K562 (cell line): ENCODE data around the gene LUC7L3. TPM values are rescaled to one million over a fixed set of nuclear protein-coding genes. Genes with fewer than 3 reads are reported as not detected.

Experiments used
- CEBPB ChIP-seq: fragments of 450-650 bp; IDR thresholded peaks from 2 replicates; pipeline ENCODE4 v1.6.1; 2016; ENCODE audit warnings: missing genetic modification characterization, missing compliant biosample characterization
- ETV6 ChIP-seq, 3 experiments: fragments of 150-350 bp in 1 of 3; sonication (generic) in 1 of 3; formaldehyde crosslinking in 1 of 3; IDR thresholded peaks; 2 replicates each; pipeline versions ENCODE4 v1.6.1 to v1.8.0; 2014 to 2022; ENCODE audit warnings: borderline replicate concordance in 2 of 3, low read depth in 2 of 3, antibody characterized with exemption in 1 of 3, low read length in 1 of 3, mild to moderate bottlenecking in 1 of 3, missing genetic modification reagents in 1 of 3
- FOXK2 ChIP-seq, 2 experiments: fragments of 450-650 bp; IDR thresholded peaks in 1 of 2; conservative IDR thresholded peaks in 1 of 2; 2 replicates each; pipeline ENCODE4 v1.6.1; 2016; ENCODE audit warnings: low read depth in 2 of 2, mild to moderate bottlenecking in 1 of 2
- GTF2A2 ChIP-seq: IDR thresholded peaks from 2 replicates; pipeline ENCODE4 v1.6.1; 2016; ENCODE audit warnings: mild to moderate bottlenecking, missing genetic modification characterization, missing compliant biosample characterization
- JUNB ChIP-seq: fragments of 450-650 bp; formaldehyde crosslinking; conservative IDR thresholded peaks from 2 replicates; pipeline ENCODE4 v1.4.0; 2020; ENCODE audit warnings: mild to moderate bottlenecking
- KAT2B ChIP-seq: IDR thresholded peaks from one replicate; pipeline ENCODE4 v1.6.1; 2012; ENCODE audit warnings: low read depth, mild to moderate bottlenecking, control low read depth, inconsistent platforms, low read length, moderate library complexity
- KLF1 ChIP-seq: fragments of 450-650 bp; IDR thresholded peaks from 2 replicates; pipeline ENCODE4 v1.6.1; 2016; ENCODE audit warnings: missing genetic modification characterization, missing compliant biosample characterization
- KLF16 ChIP-seq: IDR thresholded peaks from 2 replicates; pipeline ENCODE4 v1.6.1; 2016; ENCODE audit warnings: antibody characterized with exemption
- MED1 ChIP-seq: sonication (generic); formaldehyde crosslinking; IDR thresholded peaks from 2 replicates; pipeline ENCODE4 v1.8.1; 2023; ENCODE audit warnings: missing genetic modification reagents, borderline replicate concordance
- MTA1 ChIP-seq: fragments of 450-650 bp; IDR thresholded peaks from 2 replicates; pipeline ENCODE4 v1.6.1; 2017; ENCODE audit warnings: borderline replicate concordance
- MTF1 ChIP-seq: fragments of 250-450 bp; sonication (Bioruptor Pico); IDR thresholded peaks from 2 replicates; pipeline ENCODE4 v1.9.0; 2021; ENCODE audit warnings: moderate library complexity, mild to moderate bottlenecking, inconsistent platforms, borderline replicate concordance
- PML ChIP-seq: IDR thresholded peaks from 2 replicates; pipeline ENCODE4 v1.6.1; 2012; ENCODE audit warnings: low read length, inconsistent platforms
- RAD51 ChIP-seq: fragments of 450-650 bp; IDR thresholded peaks from 2 replicates; pipeline ENCODE4 v1.7.1; 2016; ENCODE audit warnings: low read depth, mild to moderate bottlenecking, borderline replicate concordance
- SAFB ChIP-seq: fragments of 200-400 bp; formaldehyde crosslinking; IDR thresholded peaks from 2 replicates; pipeline ENCODE4 v1.6.1; 2017; ENCODE audit warnings: low read depth, low read length, borderline replicate concordance
- SIN3B ChIP-seq: fragments of 450-650 bp; IDR thresholded peaks from 2 replicates; pipeline ENCODE4 v1.6.1; 2017; ENCODE audit warnings: low read depth, mild to moderate bottlenecking, moderate library complexity
- SREBF1 ChIP-seq: fragments of 150-350 bp; IDR thresholded peaks from 2 replicates; pipeline ENCODE4 v1.6.1; 2014; ENCODE audit warnings: antibody characterized with exemption, low read depth, low read length, borderline replicate concordance
- TBP ChIP-seq: optimal IDR thresholded peaks from 2 replicates; pipeline ENCODE3; 2011; ENCODE audit warnings: low read depth, low read length, improper control_type of control experiment
- ZBTB7A ChIP-seq: IDR thresholded peaks from 2 replicates; pipeline ENCODE4 v1.6.1; 2011; ENCODE audit warnings: low read depth, mild to moderate bottlenecking, low read length, moderate library complexity, borderline replicate concordance; ENCODE audit not compliant: control insufficient read depth
- ZNF263 ChIP-seq: sonication (generic); formaldehyde crosslinking; IDR thresholded peaks from 2 replicates; pipeline ENCODE4 v1.8.0; 2022; ENCODE audit warnings: mild to moderate bottlenecking, missing genetic modification reagents, borderline replicate concordance
- ZSCAN32 ChIP-seq: fragments of 450-650 bp; formaldehyde crosslinking; IDR thresholded peaks from 2 replicates; pipeline ENCODE4 v1.4.0; 2020; ENCODE audit warnings: mild to moderate bottlenecking, moderate library complexity
- polyA plus RNA-seq, 8 experiments: library from polyadenylated mRNA; depleted of rRNA in 4 of 8; stranded (reverse) in 5 of 8; unstranded in 3 of 8; fragments of >200 nt; fragmentation: Nextera tagmentation in 2 of 8; fragmentation: Illumina TruSeq in 1 of 8; extraction: Ambion mirVana in 2 of 8; extraction: Trizol in 1 of 8; gene quantifications; 2 replicates each; pipeline versions ENCODE4 v1.2.1 to v1.2.3, GENCODE V29; 2011 to 2014; ENCODE audit warnings: inconsistent platforms in 1 of 8, missing spikeins in 1 of 8
- total RNA-seq, 7 experiments: library from RNA; depleted of rRNA in 6 of 7; stranded (reverse); fragments of >200 nt in 6 of 7; fragmentation: Illumina TruSeq in 2 of 7; extraction: Trizol in 2 of 7; gene quantifications; 2 replicates each; pipeline versions ENCODE4 v1.2.1 to v1.2.3, GENCODE V29; 2011 to 2021; ENCODE audit warnings: low replicate concordance in 1 of 7
- TF ChIP-seq, protein P1 (sequence below): fragments of 200-800 bp; sonication (Bioruptor generic); IDR thresholded peaks from 2 replicates; pipeline ENCODE4 v1.6.1; 2017; ENCODE audit warnings: missing genetic modification characterization, missing compliant biosample characterization
- TF ChIP-seq, protein P2 (sequence below): IDR thresholded peaks from 2 replicates; pipeline ENCODE4 v1.6.1; 2012; ENCODE audit warnings: low read depth, low read length, improper control_type of control experiment, borderline replicate concordance
- TF ChIP-seq, protein P3 (sequence below): sonication (generic); formaldehyde crosslinking; IDR thresholded peaks from 2 replicates; pipeline ENCODE4 v1.8.1; 2022; ENCODE audit warnings: missing genetic modification reagents

The LUC7L3 gene
- total and polyA plus RNA-seq, 9 of the 15 experiments (the other 6 are each of a cell fraction or from before 2014, with no cell fraction given), result 80.8 to 284 (median 127) TPM

DNA sequence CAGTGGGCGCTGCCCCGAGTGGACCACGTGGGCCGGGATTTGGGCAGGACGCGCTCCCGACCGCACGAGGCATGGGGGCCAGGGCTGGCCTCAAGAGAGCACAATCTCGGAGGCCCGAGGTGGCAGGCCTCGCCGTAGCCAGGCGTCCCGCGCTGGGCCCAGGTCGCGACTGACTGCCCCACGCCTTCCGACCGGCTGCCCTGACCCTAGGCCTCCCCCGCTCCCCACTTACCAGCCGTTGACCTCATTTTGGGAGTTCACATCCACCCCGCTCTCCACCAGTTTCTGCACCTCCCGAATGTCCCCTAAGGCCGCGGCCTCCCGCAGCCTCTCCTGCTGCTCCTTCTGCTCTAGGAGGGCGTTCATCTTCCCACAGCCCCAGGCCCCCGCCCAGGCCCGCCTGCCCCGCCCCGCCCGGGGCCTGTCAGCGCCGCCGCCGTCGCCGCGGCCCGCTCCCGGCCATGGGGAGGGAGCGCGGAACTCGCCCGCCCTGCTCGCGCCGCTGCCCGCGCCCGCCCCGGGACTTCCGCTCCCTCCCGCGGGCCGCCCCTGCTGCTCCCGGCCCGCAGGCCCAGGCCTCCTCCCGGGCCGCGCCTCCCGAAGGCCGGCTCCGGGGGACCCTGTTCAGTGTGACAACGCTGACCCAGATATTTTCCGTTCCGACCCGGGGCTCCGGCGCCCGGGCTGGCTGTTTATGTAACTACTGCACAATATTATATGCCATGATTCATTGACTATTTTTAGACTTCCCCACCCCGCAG is 11.9 kb upstream of the LUC7L3 start, which contains the start of gene ANKRD40 (continued):
- TF ChIP-seq MTA1, result no peak
- TF ChIP-seq, protein P1, sequence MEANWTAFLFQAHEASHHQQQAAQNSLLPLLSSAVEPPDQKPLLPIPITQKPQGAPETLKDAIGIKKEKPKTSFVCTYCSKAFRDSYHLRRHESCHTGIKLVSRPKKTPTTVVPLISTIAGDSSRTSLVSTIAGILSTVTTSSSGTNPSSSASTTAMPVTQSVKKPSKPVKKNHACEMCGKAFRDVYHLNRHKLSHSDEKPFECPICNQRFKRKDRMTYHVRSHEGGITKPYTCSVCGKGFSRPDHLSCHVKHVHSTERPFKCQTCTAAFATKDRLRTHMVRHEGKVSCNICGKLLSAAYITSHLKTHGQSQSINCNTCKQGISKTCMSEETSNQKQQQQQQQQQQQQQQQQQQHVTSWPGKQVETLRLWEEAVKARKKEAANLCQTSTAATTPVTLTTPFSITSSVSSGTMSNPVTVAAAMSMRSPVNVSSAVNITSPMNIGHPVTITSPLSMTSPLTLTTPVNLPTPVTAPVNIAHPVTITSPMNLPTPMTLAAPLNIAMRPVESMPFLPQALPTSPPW (CRISPR knock-in tag), result peak; percentile 94
- TF ChIP-seq KLF1 (tag), result no peak
- TF ChIP-seq MTF1 (CRISPR knock-in tag), result no peak
- TF ChIP-seq JUNB, result no peak
- peak; percentile 51; the same call in 1 of the 2 replicates for TF ChIP-seq ZBTB7A
- TF ChIP-seq, protein P2, sequence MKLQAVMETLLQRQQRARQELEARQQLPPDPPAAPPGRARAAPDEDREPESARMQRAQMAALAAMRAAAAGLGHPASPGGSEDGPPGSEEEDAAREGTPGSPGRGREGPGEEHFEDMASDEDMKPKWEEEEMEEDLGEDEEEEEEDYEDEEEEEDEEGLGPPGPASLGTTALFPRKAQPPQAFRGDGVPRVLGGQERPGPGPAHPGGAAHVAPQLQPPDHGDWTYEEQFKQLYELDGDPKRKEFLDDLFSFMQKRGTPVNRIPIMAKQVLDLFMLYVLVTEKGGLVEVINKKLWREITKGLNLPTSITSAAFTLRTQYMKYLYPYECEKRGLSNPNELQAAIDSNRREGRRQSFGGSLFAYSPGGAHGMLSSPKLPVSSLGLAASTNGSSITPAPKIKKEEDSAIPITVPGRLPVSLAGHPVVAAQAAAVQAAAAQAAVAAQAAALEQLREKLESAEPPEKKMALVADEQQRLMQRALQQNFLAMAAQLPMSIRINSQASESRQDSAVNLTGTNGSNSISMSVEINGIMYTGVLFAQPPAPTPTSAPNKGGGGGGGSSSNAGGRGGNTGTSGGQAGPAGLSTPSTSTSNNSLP, result peak; percentile 95
- TF ChIP-seq TBP, result peak; percentile 82
- peak; percentile 53; the same call in 1 of the 2 replicates for TF ChIP-seq PML
- TF ChIP-seq MED1 (CRISPR knock-in tag), result no peak
- TF ChIP-seq, protein P3, sequence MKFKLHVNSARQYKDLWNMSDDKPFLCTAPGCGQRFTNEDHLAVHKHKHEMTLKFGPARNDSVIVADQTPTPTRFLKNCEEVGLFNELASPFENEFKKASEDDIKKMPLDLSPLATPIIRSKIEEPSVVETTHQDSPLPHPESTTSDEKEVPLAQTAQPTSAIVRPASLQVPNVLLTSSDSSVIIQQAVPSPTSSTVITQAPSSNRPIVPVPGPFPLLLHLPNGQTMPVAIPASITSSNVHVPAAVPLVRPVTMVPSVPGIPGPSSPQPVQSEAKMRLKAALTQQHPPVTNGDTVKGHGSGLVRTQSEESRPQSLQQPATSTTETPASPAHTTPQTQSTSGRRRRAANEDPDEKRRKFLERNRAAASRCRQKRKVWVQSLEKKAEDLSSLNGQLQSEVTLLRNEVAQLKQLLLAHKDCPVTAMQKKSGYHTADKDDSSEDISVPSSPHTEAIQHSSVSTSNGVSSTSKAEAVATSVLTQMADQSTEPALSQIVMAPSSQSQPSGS, result no peak
- 0 out of 2 replicates have a peak, but pooled peaks have one; percentile 33 for TF ChIP-seq ZSCAN32 (CRISPR knock-in tag)
- TF ChIP-seq FOXK2 (conservative IDR thresholded peaks at IDR 0.05 in 1 of 2, IDR thresholded peaks at IDR 0.05 in 1 of 2; ENCODE audit: low read depth in 2 of 2), result peak; percentile 91 to 94
- TF ChIP-seq SAFB, result peak; percentile 77; the same call in 1 of the 2 replicates
- 0 out of 2 replicates have a peak, but pooled peaks have one; percentile 43 for TF ChIP-seq KLF16
- no peak for TF ChIP-seq ZNF263 (CRISPR knock-in tag)
- 0 out of 2 replicates have a peak, but pooled peaks have one; percentile 46 for TF ChIP-seq GTF2A2 (tag)
- peak; percentile 59 for TF ChIP-seq CEBPB (tag)
- no peak for TF ChIP-seq SREBF1
- no peak for TF ChIP-seq KAT2B
- TF ChIP-seq ETV6 (IDR thresholded peaks at IDR 0.05; ENCODE audit: borderline replicate concordance in 1 of 2, low read depth in 2 of 2, low read length in 1 of 2), result peak in 1 of 2 experiments; percentile 34; a peak in 2 of 4 replicates
- no peak for TF ChIP-seq ETV6 (CRISPR knock-in tag; IDR thresholded peaks at IDR 0.05; ENCODE audit: borderline replicate concordance)
- peak; percentile 35; the same call in 1 of the 2 replicates for TF ChIP-seq RAD51
- TF ChIP-seq SIN3B, result peak; percentile 86
